Tibial nerve (tissue), 4 donors: ENCODE measurements around the gene DNAJC5G.

Experiments
- EP300 ChIP-seq, 2 donors: sonication (generic); formaldehyde crosslinking; IDR thresholded peaks; one replicate each; pipeline ENCODE4 v1.6.1; 2017; ENCODE audit warnings: antibody characterized with exemption in 2 of 2, mild to moderate bottlenecking in 1 of 2
- TF ChIP-seq, protein P1 (sequence below), 5 experiments: fragments of 200-600 bp in 3 of 5; fragments of 450-650 bp in 2 of 5; sonication (generic) in 3 of 5; IDR thresholded peaks; one replicate each; pipeline ENCODE4 v1.5.1; 2016 to 2019; ENCODE audit warnings: antibody characterized with exemption in 5 of 5, mild to moderate bottlenecking in 3 of 5, moderate library complexity in 2 of 5

GRCh38 chr2:27294928-27295327, 19.7 kb downstream of the DNAJC5G start:
- TF ChIP-seq, protein P1, sequence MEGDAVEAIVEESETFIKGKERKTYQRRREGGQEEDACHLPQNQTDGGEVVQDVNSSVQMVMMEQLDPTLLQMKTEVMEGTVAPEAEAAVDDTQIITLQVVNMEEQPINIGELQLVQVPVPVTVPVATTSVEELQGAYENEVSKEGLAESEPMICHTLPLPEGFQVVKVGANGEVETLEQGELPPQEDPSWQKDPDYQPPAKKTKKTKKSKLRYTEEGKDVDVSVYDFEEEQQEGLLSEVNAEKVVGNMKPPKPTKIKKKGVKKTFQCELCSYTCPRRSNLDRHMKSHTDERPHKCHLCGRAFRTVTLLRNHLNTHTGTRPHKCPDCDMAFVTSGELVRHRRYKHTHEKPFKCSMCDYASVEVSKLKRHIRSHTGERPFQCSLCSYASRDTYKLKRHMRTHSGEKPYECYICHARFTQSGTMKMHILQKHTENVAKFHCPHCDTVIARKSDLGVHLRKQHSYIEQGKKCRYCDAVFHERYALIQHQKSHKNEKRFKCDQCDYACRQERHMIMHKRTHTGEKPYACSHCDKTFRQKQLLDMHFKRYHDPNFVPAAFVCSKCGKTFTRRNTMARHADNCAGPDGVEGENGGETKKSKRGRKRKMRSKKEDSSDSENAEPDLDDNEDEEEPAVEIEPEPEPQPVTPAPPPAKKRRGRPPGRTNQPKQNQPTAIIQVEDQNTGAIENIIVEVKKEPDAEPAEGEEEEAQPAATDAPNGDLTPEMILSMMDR (IDR thresholded peaks at IDR 0.05), result no peak
- no peak for TF ChIP-seq EP300 (IDR thresholded peaks at IDR 0.05)
